Lower lobe of right lung (tissue), 2 donors: ENCODE data around the gene SEC24D. TPM values are rescaled to one million over a fixed set of nuclear protein-coding genes. Genes with fewer than 3 reads are reported as not detected.

ENCODE experiments used
- ATAC-seq, 2 donors: fragments of 200-7000 bp; cut with Tn5 transposase; one replicate each; pipeline ENCODE4 v1.9.1; 2020 to 2022; ENCODE audit warnings: mild to moderate bottlenecking in 2 of 2, moderate library complexity in 2 of 2
- DNase-seq: peaks from one replicate; pipeline ENCODE4 v3.0.0-alpha.2; 2020
- H3K27ac ChIP-seq: fragments of 200-600 bp; one replicate; pipeline ENCODE4 v1.8.0; 2022
- H3K27me3 ChIP-seq: fragments of 200-600 bp; one replicate; pipeline ENCODE4 v1.8.0; 2022; ENCODE audit warnings: low read depth
- H3K36me3 ChIP-seq: fragments of 200-600 bp; one replicate; pipeline ENCODE4 v1.8.0; 2022; ENCODE audit warnings: mild to moderate bottlenecking
- H3K4me1 ChIP-seq: fragments of 200-600 bp; one replicate; pipeline ENCODE4 v1.8.0; 2022
- H3K4me3 ChIP-seq: fragments of 200-600 bp; one replicate; pipeline ENCODE4 v1.8.0; 2022; ENCODE audit warnings: mild to moderate bottlenecking
- H3K9me3 ChIP-seq: fragments of 200-600 bp; one replicate; pipeline ENCODE4 v1.8.0; 2022
- CTCF ChIP-seq: fragments of 200-600 bp; IDR thresholded peaks from one replicate; pipeline ENCODE4 v1.8.0; 2022; ENCODE audit warnings: antibody characterized with exemption, mild to moderate bottlenecking
- intact Hi-C: fragments of 100-400 bp; cut with DNase I; formaldehyde crosslinking; loops from one replicate; pipeline ENCODE4 v1.11.0; 2022
- total RNA-seq: library from RNA; stranded (reverse); fragmentation: NEBNext Ultra II Directional; extraction: Animal tissue kit (Norgen Biotek cat#: 25700); gene quantifications from one replicate; pipeline ENCODE4 v1.2.1, GENCODE V29; 2021
- donor health status: DM: no; HTN: yes; CAD: no; lungs with severe emphysema.

The SEC24D gene
- total RNA-seq, 1 donor from 2014 or later, result 45.7 TPM

- Histone ChIP-seq H3K4me1 (peaks cover 16% of the 10 kb centered on the region), H3K9me3 (no peaks in the 10 kb centered on the region), H3K4me3 (no peak overlapping the region), H3K27ac (no peak overlapping the region), H3K36me3 (no peaks in the 10 kb centered on the region), H3K27me3 (no peaks in the 10 kb centered on the region)
- ATAC-seq (no peak), DNase-seq (no peak)
- TF ChIP-seq CTCF, result no peak
- intact Hi-C loops, result no loop called here
Measured at GRCh38 chr4:118776157-118776954, 59.6 kb downstream of the SEC24D start.

- ATAC-seq (no peak), DNase-seq (no peak)
- Histone ChIP-seq H3K4me1 (peaks cover 16% of the 10 kb centered on the region), H3K4me3 (no peak overlapping the region), H3K9me3 (no peaks in the 10 kb centered on the region), H3K27me3 (no peaks in the 10 kb centered on the region), H3K36me3 (no peaks in the 10 kb centered on the region), H3K27ac (no peak overlapping the region)
- no peak for TF ChIP-seq CTCF
- intact Hi-C loops, result no loop called here
Measured at GRCh38 chr4:118775405-118775804, 60.5 kb downstream of the SEC24D start.

GRCh38 chr4:118774989-118775388 is 60.9 kb downstream of the SEC24D start:
- DNase-seq (no peak), ATAC-seq (no peak)
- H3K27me3 ChIP-seq, result no peaks in the 10 kb centered on the region
- no peak overlapping the region for H3K4me3 ChIP-seq
- no peak for TF ChIP-seq CTCF
- no peak overlapping the region for H3K27ac ChIP-seq
- H3K36me3 ChIP-seq, result peaks cover 3% of the 10 kb centered on the region
- intact Hi-C loops, result no loop called here
- H3K9me3 ChIP-seq, result no peaks in the 10 kb centered on the region
- H3K4me1 ChIP-seq, result peaks cover 16% of the 10 kb centered on the region

DNA sequence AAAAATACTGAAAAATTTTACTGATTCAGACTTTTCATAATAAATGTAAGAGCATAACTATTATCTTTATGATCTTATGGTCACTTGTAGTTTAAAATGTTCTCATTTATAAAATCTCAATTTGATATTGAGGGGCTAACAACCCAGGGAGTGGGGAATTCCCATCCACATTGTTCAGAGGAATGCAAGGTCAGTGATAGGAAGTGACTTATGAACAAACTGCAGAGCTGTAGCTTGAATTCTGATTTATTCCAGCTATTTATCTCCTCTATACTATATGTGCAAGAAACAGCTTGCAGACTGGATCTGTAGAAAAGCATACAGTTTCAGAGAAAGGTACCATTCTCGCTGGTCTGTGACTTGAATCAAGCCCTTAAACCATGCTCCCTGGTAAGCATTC is 61.6 kb downstream of the SEC24D start:
- H3K36me3 ChIP-seq, result peaks cover 10% of the 10 kb centered on the region
- H3K4me3 ChIP-seq, result no peak overlapping the region
- no peak for DNase-seq
- no peaks in the 10 kb centered on the region for H3K27me3 ChIP-seq
- no peak overlapping the region for H3K27ac ChIP-seq
- intact Hi-C loops, result no loop called here
- H3K4me1 ChIP-seq, result peaks cover 16% of the 10 kb centered on the region
- TF ChIP-seq CTCF, result no peak
- H3K9me3 ChIP-seq, result no peaks in the 10 kb centered on the region
- no peak for ATAC-seq

- H3K4me1 ChIP-seq, result peaks cover 16% of the 10 kb centered on the region
Measured at GRCh38 chr4:118773429-118773792, 62.5 kb downstream of the SEC24D start.

More at GRCh38 chr4:118773429-118773792, 62.5 kb downstream of the SEC24D start:
- no peak for TF ChIP-seq CTCF
- ATAC-seq (no peak), DNase-seq (no peak)
- H3K9me3 ChIP-seq, result no peaks in the 10 kb centered on the region
- peaks cover 12% of the 10 kb centered on the region for H3K36me3 ChIP-seq
- no peak overlapping the region for H3K27ac ChIP-seq
- no peaks in the 10 kb centered on the region for H3K27me3 ChIP-seq
- H3K4me3 ChIP-seq, result no peak overlapping the region
- intact Hi-C loops, result no loop called here
